Kidney tubule cell (primary cell): ENCODE measurements around the gene SMARCAL1.

Source experiments
- DNase-seq: peaks from one replicate; pipeline ENCODE4 v3.0.0-alpha.2; 2018; ENCODE audit warnings: low spot score

Gene SMARCAL1

GRCh38 chr2:216428618-216429350 lies 16.5 kb downstream of the SMARCAL1 start:
- DNase-seq = no peak

- DNase-seq = no peak
Measured at GRCh38 chr2:216429428-216429827, 17.1 kb downstream of the SMARCAL1 start.

GRCh38 chr2:216430811-216431530 lies 18.7 kb downstream of the SMARCAL1 start:
- no peak for DNase-seq

DNA sequence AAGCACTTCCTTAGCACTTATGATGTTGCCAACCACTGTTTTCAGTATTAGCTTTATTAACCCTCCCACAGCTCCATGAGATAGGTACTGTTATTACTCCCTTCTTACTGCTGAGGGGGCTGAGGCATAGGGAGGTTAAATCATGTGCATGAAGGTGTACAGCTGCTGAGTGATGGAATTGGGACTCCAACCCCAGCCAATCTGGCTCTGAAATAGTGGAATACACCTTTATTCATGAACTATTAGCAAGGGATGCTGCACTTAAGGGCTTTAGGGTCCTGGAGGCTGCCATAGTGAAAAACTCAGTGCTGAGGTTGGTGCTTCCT lies 19.2 kb downstream of the SMARCAL1 start:
- DNase-seq = no peak

DNA sequence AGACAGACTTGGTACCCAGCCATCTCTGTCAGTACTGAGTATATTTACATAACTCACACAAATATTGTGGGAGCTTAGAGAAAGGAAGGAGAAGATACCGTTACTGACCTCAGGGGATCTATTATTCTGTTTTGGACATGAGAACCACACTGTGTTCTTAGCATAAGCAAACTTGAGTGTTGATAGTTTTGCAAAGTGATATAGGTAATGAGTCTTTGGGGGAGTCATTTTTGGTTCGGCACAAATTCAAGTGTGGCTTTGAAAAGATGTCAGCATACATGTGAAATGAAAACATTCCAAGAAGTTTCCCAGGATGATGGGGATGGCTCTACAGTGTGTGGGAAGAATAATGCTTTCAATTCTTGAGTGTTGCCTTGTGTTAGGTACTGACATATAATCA lies 24.1 kb downstream of the SMARCAL1 start:
- DNase-seq = no peak

DNA sequence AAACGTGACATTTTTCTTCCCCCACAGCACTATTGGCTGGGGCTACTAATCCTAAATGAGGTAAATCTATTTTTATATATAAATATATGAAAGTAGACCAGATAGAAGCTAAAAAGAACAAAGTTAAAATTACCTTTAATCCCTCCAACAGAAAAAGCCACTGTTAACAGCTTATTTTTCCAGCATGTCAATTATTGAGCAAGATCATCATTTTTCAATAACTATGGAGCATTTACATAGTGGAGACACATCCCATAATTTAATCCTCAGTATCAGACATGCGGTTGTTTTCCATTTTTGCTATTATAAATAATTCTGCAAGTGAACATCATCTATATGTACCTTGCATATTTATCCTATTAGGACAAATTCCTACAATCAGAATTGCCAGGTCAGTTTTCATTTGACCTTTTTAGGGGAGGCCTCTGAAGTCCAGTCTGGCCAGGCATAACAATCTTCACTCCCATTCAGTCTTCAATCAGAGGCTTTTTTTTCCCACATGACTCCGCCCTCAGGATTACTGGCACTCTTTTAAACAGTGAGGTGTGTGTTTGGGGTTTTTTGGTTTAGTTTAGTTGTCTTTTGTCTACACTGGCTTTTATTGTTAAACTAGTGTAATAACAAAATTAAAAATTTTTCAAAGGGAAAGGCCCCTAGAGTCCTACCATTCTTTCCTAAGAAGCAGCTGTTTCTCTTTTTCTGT lies 29.2 kb downstream of the SMARCAL1 start:
- DNase-seq = no peak

DNA sequence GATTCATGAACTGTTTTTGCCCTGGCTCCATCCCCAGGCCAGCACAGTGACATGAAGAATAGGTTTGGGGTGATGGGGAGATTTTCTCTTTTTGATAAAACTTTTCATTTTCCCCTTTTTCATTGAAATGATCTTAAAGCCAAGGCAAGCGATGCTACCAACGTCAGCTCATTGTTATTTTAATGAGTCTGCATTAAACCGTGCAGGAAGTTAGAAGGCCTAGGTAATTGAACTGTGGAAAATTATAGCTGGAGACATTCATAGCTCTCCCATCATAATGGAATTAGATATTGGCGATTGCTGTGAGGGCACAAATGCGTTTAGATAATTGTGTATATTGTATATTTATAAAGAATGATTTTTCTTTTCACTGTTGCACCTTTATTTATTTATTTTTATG lies 33.2 kb downstream of the SMARCAL1 start:
- no peak for DNase-seq

GRCh38 chr2:216446343-216446742 lies 34.1 kb downstream of the SMARCAL1 start:
- no peak for DNase-seq

DNA sequence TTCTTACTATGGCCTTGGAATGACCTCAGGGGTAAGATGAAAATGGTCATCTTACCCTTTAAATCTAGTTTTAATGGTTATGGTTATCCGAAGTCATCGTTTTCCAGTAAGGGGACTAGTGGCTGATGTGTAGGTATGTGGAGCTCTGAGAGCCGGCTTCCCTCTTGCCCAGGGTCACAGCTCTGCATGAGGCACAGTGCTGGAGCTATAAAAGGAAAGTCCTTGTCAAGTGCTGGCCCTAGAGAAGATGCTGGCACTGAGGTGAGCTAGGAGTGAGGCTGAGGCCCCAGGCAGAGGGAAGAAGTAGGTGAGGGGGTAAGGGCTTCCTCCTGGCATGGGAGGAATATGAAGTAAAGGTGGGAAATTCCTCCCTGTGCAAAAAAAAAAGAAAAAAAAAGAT lies 35.0 kb downstream of the SMARCAL1 start:
- no peak for DNase-seq

GRCh38 chr2:216448829-216449228 lies 36.5 kb downstream of the SMARCAL1 start:
- no peak for DNase-seq

GRCh38 chr2:216450346-216450745 lies 38.1 kb downstream of the SMARCAL1 start:
- DNase-seq = no peak

DNA sequence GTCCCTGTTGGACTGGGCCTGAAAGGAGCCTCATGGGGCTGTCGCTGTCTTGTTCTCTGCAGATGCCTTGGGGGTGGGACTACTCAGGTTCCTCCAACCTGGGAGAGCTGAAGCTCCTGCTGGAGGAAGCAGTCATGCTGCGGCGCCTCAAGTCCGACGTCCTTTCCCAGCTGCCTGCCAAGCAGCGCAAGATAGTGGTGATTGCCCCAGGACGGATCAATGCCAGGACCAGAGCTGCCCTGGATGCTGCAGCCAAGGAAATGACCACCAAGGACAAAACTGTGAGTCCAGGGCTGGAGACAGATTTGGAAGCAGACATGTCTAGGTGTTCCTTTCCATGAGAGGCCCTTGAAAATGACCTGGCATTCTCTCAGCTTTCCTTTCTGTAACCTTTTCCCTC lies 38.5 kb downstream of the SMARCAL1 start:
- DNase-seq = no peak

DNA sequence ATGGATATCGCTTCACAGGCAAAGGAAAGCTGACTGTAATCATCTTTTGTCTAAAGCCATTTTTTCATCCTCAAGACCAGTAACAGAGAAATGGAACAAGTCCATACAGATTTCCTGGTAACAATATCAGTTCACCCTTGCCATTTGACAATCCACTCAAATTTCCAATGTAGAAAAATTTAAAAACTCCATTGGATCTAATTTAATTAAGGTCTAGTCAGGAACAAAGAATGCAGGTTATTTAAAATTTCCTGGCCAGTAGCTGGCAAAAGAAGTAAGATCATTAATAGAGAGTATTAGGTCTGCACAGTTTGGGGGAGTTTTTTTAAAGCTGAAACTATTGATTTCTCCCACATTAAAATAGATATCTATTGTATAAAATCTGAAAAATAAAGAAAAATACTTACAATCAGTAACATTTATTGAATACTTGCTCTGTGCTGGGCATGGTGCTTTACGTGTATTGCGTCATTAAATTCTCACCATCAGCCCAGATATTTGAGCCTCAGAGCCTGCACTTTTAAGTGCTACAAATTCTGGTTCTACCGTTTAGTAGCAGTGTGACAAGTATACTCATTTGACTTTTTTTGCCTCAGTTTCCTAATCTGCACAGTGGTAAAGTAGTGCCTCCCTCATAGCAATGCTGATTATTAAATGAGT lies 41.8 kb downstream of the SMARCAL1 start:
- DNase-seq = no peak

DNA sequence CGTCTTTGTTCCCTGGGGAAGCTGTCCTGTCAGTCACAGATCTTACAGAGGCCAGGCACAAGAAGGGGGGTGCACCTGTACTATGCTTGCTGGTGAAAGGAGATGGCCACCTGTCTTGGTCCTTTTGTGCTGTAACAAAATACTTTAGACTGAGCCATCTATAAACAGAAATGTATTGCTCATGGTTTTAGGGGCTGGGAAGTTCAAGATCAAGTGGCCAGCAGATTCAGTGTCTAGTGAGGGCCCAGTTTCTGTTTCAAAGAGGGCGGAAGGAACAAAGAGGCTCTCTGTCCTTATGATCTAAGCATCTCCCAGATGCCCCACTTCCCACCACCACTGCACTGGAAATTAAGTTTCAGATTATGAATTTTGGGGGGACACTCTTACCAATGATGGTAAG lies 50.9 kb downstream of the SMARCAL1 start:
- DNase-seq = no peak

DNA sequence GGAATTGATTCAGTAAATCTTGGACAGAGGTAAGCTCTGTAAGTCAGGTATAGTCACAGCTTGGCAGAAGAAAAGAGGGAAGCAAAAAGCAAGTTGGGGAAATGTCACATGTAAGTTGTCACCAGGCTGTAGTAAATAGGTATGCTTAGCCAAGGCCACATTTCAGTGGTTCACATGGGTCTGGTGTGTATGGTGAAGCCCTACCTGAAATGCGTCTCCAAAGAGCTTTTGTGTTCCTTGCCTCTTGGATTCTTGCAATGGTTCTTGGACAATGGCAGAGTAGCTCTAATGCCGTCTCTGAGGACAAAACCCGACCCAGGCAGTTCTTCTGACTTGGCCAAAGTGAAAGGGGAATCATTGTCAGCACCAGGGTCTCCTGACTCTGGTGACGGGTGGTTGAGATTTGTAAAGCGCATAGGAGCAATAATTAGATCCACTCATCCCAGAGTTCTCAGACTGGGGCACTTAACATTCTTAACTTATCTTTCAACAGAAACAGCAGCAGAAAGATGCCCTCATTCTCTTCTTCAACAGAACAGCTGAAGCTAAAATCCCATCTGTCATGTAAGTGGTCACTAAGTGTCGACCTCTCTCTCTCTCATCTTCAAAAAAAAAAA lies 51.9 kb downstream of the SMARCAL1 start:
- no peak for DNase-seq

- DNase-seq = no peak
Measured at GRCh38 chr2:216465579-216466195, 53.4 kb downstream of the SMARCAL1 start.

GRCh38 chr2:216467845-216468244 lies 55.6 kb downstream of the SMARCAL1 start:
- DNase-seq = no peak

DNA sequence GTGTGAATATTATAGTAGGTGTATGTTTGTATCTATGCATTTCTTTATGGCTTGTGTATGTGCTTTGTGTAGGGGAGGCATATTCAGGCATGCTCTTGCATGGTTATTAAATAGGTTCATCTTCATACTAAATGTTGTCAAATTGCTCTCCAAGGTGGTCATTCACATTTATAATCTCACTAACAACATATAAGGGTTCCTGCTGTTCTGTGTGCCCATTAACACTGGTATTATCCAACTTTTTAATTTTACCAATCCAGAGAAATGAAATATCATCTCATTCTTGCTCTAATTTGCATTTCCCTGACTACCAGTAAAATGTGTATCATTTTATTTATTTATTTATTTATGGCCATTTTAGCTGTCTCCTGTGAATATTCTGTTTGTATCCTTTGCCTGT lies 57.4 kb downstream of the SMARCAL1 start:
- DNase-seq = no peak

GRCh38 chr2:216473187-216473586 lies 60.9 kb downstream of the SMARCAL1 start:
- no peak for DNase-seq

DNA sequence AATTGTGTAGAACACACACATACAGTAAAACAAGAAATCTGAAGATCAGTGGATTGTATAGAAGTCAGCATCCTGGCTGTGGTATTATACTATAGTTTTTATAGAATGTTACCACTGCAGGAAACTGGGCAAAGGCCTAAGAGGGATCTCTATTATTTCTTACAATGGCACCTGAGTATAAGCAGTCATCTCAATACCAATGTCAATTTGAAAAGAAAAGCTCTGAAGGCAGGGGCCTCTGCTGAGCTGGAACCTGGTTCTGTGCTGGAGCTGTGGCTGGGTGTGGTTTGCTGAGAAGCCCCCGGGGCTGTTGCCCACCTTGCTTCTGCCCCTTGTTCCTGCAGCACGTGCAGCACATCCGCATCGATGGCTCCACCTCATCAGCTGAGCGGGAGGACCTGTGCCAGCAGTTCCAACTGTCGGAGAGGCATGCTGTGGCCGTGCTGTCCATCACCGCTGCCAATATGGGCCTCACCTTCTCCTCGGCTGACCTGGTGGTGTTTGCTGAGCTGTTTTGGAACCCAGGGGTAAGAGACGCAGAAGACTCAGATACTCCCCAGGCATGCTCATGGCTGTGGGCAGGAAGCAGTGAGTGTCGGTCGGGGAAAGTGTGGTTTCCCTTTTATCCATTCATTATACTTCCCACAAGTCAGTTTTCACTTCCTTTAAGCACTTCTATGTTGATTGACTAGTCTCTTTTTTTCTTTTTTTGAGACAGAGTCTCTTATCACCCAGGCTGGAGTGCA lies 62.8 kb downstream of the SMARCAL1 start:
- no peak for DNase-seq

- DNase-seq = no peak
Measured at GRCh38 chr2:216475767-216476166, 63.5 kb downstream of the SMARCAL1 start.
